ENCODE results near the gene MAP3K3. TPM values are rescaled to one million over a fixed set of nuclear protein-coding genes. Genes with fewer than 3 reads are reported as not detected.

MAP3K3 gene
- total RNA-seq: 27.9 and 28.3 TPM in 2 replicates

GRCh38 chr17:63621684-63622573 is at the start of gene MAP3K3:
Gene MAP3K3 (plus strand): TSS chr17:63622417. CDS start chr17:63622760, 343 bp downstream.

DNA sequence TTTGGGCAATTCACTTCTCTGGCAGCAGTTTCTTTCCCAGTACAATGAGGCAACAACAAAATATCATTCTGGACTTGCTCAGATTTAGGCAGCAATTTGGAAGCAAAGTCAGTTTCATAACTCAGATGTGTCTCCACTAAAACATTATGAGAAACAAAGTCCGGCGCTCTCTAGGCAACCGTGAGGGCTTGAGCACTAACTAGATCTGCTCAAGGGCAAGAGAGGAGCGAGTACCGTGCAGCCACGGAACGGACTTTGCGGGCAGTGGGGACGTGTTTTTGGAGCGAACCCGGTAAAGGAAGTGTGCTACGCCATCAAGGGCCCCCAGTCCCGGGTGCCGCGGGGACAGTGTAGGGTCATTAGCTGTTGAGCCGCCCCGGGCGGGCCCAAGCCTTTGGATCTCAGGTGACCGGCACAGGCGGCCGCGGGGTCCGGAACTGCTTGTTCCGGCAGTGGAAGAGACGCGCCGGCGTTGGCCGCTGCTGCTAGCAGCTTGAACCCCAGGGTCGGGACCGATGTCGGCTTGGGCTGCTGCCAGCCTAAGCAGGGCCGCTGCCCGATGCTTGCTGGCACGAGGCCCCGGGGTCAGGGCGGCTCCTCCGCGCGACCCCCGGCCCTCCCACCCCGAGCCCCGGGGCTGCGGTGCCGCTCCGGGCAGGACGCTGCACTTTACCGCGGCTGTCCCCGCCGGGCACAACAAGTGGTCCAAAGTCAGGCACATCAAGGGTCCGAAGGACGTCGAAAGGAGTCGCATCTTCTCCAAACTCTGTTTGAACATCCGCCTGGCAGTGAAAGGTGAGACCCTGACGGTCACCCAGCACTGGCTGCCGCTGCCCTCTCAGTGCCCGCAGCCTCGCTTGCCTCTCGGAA is 21.4 kb upstream of the MAP3K3 start, which contains the start of gene TACO1:
TACO1 (plus strand) TSS at position 327 of the 870 bp plus-strand sequence; CDS start at position 516, 189 bp downstream.

DNA sequence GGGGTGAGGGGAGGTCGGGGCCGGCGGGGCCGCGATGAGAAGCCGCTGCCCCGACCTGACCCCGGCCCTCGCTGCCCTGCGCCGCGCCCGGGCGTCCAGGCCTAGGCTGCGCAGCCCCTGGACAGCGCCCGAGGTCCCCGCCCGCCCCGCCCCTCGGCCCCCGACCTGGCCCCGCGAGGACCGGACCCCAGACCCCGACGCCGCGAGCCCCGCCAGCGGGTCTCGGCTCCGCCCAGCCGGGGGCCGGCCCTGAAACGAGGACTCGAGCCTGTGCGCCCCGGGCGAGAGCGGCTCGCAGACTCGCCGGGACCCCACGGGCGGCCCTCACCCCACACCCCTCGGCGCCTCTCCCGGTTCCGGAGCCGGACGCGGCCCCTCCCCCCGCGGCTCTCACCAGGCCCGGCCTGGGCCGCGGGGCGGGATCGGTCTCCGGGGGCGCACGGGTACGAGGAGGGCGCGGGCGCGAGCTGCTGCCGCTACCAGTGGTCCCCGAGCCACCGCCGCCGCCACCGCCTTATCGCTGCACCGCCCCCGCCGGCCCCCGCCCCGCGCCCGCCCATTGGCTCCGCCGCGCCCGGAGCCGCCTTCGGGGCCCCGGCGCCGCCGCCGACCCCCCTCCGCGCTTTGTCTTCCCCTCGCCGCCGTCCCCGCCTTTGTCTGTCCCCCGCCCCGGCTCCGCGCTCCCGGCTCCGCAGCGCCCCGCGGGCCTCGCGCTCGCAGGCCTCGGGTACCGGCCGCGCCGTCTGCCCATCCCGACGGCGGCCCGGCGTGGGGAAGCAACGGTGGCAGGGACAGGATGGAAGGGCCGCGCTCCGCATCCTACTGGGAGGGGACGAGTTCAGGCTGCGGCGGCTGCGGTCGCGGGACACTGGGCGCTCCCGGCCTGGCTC is 77.7 kb downstream of the MAP3K3 start, which contains the start of gene LIMD2:
LIMD2 (minus strand) TSS at position 488 of the 890 bp plus-strand sequence. CDS start 827 bp downstream, outside the sequence.

DNA sequence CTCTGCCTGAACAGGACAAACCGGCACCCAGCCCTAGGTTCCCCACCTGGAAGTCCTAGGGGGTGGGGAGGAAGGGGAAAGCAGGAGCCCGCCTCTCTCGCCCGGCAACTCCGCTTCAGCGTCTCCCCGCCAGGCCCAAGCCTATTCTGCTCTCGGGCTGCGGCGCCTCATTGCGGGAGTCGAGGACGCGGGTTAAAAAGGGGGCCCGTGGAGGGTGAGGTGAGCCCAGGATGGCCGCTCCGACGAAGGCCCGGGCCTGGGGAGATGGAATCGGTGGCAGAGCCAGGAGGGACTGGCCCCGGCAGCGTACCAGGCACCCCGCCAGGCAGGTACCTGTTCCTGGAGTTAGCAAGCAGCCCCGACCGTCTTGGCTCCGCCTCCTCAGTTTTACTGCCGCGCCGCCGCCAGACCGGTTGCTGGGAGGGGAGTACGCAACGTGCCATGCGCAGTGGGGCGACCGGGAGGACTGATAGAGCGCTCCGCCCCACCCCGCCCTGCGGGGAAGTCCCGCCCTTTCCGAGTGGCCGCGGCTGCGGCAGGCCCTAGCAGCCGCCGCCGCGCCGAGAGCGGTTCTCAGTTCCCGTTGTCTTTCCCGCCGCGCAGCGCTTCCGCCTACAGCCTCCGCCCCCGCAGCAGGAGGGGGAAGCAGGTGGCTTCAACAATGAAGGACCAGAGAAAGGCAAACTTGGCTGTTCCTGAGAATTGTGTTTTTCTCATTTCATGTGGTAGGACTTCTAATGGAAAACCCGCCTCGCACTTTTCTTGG is 119.4 kb downstream of the MAP3K3 start, which contains the start of gene STRADA:
STRADA (minus strand) TSS at position 392 of the 766 bp plus-strand sequence. CDS start 13,430 bp downstream, outside the sequence.

Small RNA genes within 50 kb of the gene (small RNA-seq; reads per million reads assigned to genes)
- not detected for gene RNU6-288P

Other genes with a start within 250 kb of the MAP3K3 start
- gene CYB561, start 176.1 kb upstream of the MAP3K3 start, total RNA-seq: 45.1 and 48.6 TPM in 2 replicates
- 0.39 and 0.54 TPM in 2 replicates for gene ACE, start 145.4 kb upstream of the MAP3K3 start, total RNA-seq
- gene KCNH6, start 99.1 kb upstream of the MAP3K3 start, total RNA-seq: not detected in 2 replicates
- 22.4 and 24.7 TPM in 2 replicates for gene DCAF7, start 71.9 kb upstream of the MAP3K3 start, total RNA-seq
- gene TACO1, start 21.5 kb upstream of the MAP3K3 start, total RNA-seq: 16.9 and 21.6 TPM in 2 replicates
- 8.2 and 9.8 TPM in 2 replicates for gene LIMD2, start 77.7 kb downstream of the MAP3K3 start, total RNA-seq
- gene STRADA, start 119.4 kb downstream of the MAP3K3 start, total RNA-seq: 21.1 and 24.3 TPM in 2 replicates
- gene CCDC47, start 151.2 kb downstream of the MAP3K3 start, total RNA-seq: 35.4 and 40.4 TPM in 2 replicates
- gene DDX42, start 151.8 kb downstream of the MAP3K3 start, total RNA-seq: 55.5 and 61.2 TPM in 2 replicates
- 48.9 and 68.7 TPM in 2 replicates for gene PSMC5, start 205.0 kb downstream of the MAP3K3 start, total RNA-seq
- 44.0 and 53.9 TPM in 2 replicates for gene FTSJ3, start 205.2 kb downstream of the MAP3K3 start, total RNA-seq
- gene SMARCD2, start 220.3 kb downstream of the MAP3K3 start, total RNA-seq: 121 and 150 TPM in 2 replicates